Heart left ventricle (tissue), 13 donors: Measurements from ENCODE around the gene UBTFL1.

Experiments used
- POLR2A ChIP-seq, 2 donors: fragments of 450-650 bp; IDR thresholded peaks; one replicate each; pipeline ENCODE4 v1.6.1; 2017; ENCODE audit warnings: antibody characterized with exemption in 2 of 2, mild to moderate bottlenecking in 2 of 2, moderate library complexity in 2 of 2
- TF ChIP-seq, protein P1 (sequence below), 12 donors: fragments of 200-600 bp; sonication (generic) in 4 of 12; IDR thresholded peaks; one replicate each; pipeline versions ENCODE4 v1.5.0 to v1.8.0; 2018 to 2022; ENCODE audit warnings: antibody characterized with exemption in 12 of 12, mild to moderate bottlenecking in 5 of 12
- donor health status: ischemic (EF 13 %, LVEDD 7.1; RV severe dilation, severe dysfunction).
- donor health status: DM: no; HTN: yes; CAD: no.
- donor health status: DM: no; HTN: no; CAD: no.
- donor health status: ischemic (EF 25% LVEDD 6.9; RV normal size, moderate dysfunction).
- donor health status: ischemic (EF 25% LVEDD 5.7; RV mildly dilated, moderate dysfunction).
- donor health status: ischemic (EF 35%, LVEDD 5.7; RV mildly dilated, moderate dysfunction).
- donor health status: nonischemic (EF 11% LVEDD 7.7; RV severe dilation, severe dysfunction).
- donor health status: DM: yes; HTN: yes; CAD: no.
- donor health status: PGD.
- donor health status: ischemic (EF 29% LVEDD 5.4; RV normal size, mild dysfunction).
- donor health status: nonischemic (EF 23%, LVEDD 6.1; RV moderate dilation, normal function).

DNA sequence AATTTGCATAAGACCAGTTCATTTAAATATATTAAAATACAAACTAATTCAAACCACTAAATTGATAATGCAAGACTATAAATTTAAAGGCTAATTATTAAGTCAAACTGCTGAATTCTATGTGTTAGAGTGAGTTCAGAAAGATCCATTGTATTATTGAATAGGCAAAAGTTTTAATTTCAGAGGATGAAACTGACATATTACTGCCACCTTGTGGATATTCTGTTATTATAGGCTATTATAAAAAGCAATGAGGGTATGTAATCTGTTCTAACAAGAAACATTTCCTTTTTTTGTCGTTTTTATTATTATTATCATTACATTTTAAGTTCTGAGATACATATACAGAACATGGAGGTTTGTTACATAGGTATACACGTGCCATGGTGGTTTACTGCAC lies 27.8 kb downstream of the UBTFL1 start:
- TF ChIP-seq, protein P1, sequence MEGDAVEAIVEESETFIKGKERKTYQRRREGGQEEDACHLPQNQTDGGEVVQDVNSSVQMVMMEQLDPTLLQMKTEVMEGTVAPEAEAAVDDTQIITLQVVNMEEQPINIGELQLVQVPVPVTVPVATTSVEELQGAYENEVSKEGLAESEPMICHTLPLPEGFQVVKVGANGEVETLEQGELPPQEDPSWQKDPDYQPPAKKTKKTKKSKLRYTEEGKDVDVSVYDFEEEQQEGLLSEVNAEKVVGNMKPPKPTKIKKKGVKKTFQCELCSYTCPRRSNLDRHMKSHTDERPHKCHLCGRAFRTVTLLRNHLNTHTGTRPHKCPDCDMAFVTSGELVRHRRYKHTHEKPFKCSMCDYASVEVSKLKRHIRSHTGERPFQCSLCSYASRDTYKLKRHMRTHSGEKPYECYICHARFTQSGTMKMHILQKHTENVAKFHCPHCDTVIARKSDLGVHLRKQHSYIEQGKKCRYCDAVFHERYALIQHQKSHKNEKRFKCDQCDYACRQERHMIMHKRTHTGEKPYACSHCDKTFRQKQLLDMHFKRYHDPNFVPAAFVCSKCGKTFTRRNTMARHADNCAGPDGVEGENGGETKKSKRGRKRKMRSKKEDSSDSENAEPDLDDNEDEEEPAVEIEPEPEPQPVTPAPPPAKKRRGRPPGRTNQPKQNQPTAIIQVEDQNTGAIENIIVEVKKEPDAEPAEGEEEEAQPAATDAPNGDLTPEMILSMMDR (IDR thresholded peaks at IDR 0.05) = peak in 11 of 12 donors; percentile 7 to 55 (median 32)
- TF ChIP-seq POLR2A (IDR thresholded peaks at IDR 0.05) = no peak
